Ishikawa (cell line): ENCODE results near the gene CMTM2.

Source experiments
- CEBPB ChIP-seq: IDR thresholded peaks from 2 replicates; pipeline ENCODE4 v1.6.1; 2012
- CREB1 ChIP-seq: IDR thresholded peaks from 2 replicates; pipeline ENCODE4 v1.6.1; 2012; ENCODE audit warnings: low read depth
- EGR1 ChIP-seq: IDR thresholded peaks from 2 replicates; pipeline ENCODE4 v1.6.1; 2012
- EP300 ChIP-seq: IDR thresholded peaks from 2 replicates; pipeline ENCODE4 v1.6.1; 2012; ENCODE audit warnings: borderline replicate concordance
- FOXM1 ChIP-seq: IDR thresholded peaks from 2 replicates; pipeline ENCODE4 v1.6.1; 2012; ENCODE audit warnings: low read depth, borderline replicate concordance
- NFIC ChIP-seq: IDR thresholded peaks from 2 replicates; pipeline ENCODE4 v1.6.1; 2012
- RAD21 ChIP-seq: IDR thresholded peaks from 2 replicates; pipeline ENCODE4 v1.6.1; 2012; ENCODE audit warnings: low read depth
- TCF12 ChIP-seq: IDR thresholded peaks from 2 replicates; pipeline ENCODE4 v1.6.1; 2012; ENCODE audit warnings: low read depth
- YY1 ChIP-seq: IDR thresholded peaks from 2 replicates; pipeline ENCODE4 v1.6.1; 2012; ENCODE audit warnings: low read depth
- TF ChIP-seq, protein P1 (sequence below): IDR thresholded peaks from 2 replicates; pipeline ENCODE4 v1.6.1; 2012; ENCODE audit warnings: low read depth, mild to moderate bottlenecking
- TF ChIP-seq, protein P2 (sequence below): IDR thresholded peaks from 2 replicates; pipeline ENCODE4 v1.6.1; 2012
- TF ChIP-seq, protein P3 (sequence below): IDR thresholded peaks from 2 replicates; pipeline ENCODE4 v1.6.1; 2012

DNA sequence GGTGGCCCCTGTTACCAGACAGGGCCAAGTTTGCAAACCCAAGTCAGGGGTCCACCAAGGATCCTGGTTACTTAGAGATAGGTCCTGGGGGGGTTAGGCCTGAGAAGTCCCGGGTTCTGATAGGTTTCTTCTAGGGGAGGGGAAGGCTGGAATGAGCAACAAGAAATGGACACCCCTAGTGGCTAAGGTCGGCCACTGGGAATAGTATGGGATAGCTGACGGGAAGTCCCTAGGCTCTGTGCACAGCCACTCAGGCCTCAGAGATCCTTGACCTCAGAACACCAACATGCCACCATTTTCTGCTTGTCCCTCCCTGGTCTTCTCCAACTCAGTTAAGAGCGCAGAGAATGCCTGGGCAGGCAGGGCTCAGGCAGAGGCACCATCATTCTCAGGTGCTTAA lies 42.7 kb upstream of the CMTM2 start:
- TF ChIP-seq EP300 (no peak), RAD21 (no peak), CREB1 (no peak), NFIC (no peak), YY1 (no peak), TCF12 (no peak), EGR1 (no peak), FOXM1 (no peak), CEBPB (no peak)
- TF ChIP-seq, protein P1, sequence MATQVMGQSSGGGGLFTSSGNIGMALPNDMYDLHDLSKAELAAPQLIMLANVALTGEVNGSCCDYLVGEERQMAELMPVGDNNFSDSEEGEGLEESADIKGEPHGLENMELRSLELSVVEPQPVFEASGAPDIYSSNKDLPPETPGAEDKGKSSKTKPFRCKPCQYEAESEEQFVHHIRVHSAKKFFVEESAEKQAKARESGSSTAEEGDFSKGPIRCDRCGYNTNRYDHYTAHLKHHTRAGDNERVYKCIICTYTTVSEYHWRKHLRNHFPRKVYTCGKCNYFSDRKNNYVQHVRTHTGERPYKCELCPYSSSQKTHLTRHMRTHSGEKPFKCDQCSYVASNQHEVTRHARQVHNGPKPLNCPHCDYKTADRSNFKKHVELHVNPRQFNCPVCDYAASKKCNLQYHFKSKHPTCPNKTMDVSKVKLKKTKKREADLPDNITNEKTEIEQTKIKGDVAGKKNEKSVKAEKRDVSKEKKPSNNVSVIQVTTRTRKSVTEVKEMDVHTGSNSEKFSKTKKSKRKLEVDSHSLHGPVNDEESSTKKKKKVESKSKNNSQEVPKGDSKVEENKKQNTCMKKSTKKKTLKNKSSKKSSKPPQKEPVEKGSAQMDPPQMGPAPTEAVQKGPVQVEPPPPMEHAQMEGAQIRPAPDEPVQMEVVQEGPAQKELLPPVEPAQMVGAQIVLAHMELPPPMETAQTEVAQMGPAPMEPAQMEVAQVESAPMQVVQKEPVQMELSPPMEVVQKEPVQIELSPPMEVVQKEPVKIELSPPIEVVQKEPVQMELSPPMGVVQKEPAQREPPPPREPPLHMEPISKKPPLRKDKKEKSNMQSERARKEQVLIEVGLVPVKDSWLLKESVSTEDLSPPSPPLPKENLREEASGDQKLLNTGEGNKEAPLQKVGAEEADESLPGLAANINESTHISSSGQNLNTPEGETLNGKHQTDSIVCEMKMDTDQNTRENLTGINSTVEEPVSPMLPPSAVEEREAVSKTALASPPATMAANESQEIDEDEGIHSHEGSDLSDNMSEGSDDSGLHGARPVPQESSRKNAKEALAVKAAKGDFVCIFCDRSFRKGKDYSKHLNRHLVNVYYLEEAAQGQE: no peak
- TF ChIP-seq, protein P2, sequence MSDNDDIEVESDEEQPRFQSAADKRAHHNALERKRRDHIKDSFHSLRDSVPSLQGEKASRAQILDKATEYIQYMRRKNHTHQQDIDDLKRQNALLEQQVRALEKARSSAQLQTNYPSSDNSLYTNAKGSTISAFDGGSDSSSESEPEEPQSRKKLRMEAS: no peak
- TF ChIP-seq, protein P3, sequence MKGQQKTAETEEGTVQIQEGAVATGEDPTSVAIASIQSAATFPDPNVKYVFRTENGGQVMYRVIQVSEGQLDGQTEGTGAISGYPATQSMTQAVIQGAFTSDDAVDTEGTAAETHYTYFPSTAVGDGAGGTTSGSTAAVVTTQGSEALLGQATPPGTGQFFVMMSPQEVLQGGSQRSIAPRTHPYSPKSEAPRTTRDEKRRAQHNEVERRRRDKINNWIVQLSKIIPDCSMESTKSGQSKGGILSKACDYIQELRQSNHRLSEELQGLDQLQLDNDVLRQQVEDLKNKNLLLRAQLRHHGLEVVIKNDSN: no peak
